Keratinocyte (primary cell): Measurements from ENCODE around the gene KCNQ2.

Experiments used
- EZH2 ChIP-seq: IDR thresholded peaks from one replicate; pipeline ENCODE4 v1.6.1; 2012; ENCODE audit warnings: inconsistent platforms, mild to moderate bottlenecking, low read length, moderate library complexity
- TF ChIP-seq, protein P1 (sequence below), 3 experiments: IDR thresholded peaks in 1 of 3; conservative IDR thresholded peaks in 1 of 3; optimal IDR thresholded peaks in 1 of 3; 2 replicates in 2 of 3; 3 replicates in 1 of 3; pipeline versions ENCODE3 to v1.5.1; 2011; ENCODE audit warnings: low read length in 3 of 3, mild to moderate bottlenecking in 3 of 3, moderate library complexity in 2 of 3, control low read depth in 1 of 3, inconsistent platforms in 1 of 3; ENCODE audit not compliant: insufficient read depth in 2 of 3; ENCODE audit errors: extremely low read depth in 1 of 3

DNA sequence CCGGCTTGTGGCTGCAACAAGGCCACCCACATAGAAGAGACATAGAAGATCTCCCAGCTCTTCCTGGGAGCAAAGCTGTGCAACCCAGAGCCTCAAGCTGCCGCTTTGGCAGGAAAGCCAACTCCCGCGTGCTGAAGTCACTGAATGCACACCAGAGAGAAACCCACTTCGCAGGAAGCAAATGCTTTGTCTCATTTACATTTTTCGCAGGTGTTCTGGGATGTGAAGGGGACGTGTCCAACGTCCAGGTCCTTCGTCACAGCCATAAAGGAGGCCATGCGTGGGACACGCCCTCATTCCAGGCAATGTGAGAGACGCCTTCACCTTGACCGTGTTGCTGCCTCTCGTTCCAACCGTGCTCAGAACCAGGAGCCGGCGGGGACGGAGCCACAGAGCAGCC lies 24.4 kb downstream of the KCNQ2 start:
- TF ChIP-seq, protein P1, sequence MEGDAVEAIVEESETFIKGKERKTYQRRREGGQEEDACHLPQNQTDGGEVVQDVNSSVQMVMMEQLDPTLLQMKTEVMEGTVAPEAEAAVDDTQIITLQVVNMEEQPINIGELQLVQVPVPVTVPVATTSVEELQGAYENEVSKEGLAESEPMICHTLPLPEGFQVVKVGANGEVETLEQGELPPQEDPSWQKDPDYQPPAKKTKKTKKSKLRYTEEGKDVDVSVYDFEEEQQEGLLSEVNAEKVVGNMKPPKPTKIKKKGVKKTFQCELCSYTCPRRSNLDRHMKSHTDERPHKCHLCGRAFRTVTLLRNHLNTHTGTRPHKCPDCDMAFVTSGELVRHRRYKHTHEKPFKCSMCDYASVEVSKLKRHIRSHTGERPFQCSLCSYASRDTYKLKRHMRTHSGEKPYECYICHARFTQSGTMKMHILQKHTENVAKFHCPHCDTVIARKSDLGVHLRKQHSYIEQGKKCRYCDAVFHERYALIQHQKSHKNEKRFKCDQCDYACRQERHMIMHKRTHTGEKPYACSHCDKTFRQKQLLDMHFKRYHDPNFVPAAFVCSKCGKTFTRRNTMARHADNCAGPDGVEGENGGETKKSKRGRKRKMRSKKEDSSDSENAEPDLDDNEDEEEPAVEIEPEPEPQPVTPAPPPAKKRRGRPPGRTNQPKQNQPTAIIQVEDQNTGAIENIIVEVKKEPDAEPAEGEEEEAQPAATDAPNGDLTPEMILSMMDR (optimal IDR thresholded peaks at IDR 0.05 in 1 of 3, IDR thresholded peaks at IDR 0.05 in 1 of 3, conservative IDR thresholded peaks at IDR 0.05 in 1 of 3; ENCODE audit: extremely low read depth in 1 of 3, insufficient read depth in 2 of 3, low read length in 3 of 3) = no peak
- no peak for TF ChIP-seq EZH2
